NCI-H2029 (cell line): ENCODE measurements around the gene CCR7.

Experiments
- DNase-seq: peaks from one replicate; lab custom pipeline; 2025; lab: John Stamatoyannopoulos, UW

The CCR7 gene

GRCh38 chr17:40516581-40517285 is 48.5 kb downstream of the CCR7 start:
- DNase-seq: no peak

- no peak for DNase-seq
Measured at GRCh38 chr17:40515491-40516041, 49.7 kb downstream of the CCR7 start.

GRCh38 chr17:40515011-40515410 is 50.3 kb downstream of the CCR7 start:
- no peak for DNase-seq

DNA sequence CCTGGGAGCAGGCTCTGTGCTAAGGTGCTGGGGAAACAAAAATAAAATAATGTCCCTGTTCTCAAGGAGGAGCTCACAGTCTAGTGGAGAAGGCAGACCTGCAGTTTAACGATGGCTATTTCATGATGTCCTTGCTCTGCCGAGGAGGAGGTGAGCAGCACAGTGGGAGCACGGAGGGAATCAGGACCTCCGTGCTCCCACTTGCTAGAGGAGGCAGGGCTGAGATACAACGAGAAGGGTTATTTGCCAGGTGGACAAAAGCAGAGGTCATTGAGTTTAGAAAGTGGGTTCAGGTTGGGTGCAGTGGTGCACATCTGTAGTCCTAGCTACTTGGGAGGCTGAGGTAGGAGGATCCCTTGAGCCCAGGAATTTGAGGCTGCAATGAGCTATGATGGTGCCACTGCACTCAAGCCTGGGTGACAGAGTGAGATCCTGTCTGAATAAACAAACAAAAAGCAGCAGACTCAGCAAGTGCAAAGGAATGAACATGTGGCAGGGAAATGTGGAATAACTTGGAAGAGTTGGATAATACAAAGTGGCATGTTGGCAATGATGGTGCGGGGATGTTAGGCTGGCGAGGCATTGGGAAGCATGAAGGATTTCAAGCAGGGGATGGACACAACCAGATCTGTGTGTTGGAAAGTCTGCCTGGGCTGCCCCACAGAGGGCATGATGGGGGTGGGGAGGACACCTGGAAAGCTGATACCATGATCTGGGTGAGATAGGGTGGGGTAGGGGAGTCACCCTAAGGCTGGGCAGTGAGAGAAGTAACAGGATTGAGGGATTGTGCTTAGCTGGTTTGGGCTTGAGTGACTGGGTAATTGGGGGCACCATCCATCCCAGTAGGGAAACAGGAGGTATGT is 51.0 kb downstream of the CCR7 start:
- DNase-seq: no peak

- DNase-seq: no peak
Measured at GRCh38 chr17:40511667-40512220, 53.5 kb downstream of the CCR7 start.

GRCh38 chr17:40511136-40511535 is 54.1 kb downstream of the CCR7 start:
- DNase-seq: no peak

DNA sequence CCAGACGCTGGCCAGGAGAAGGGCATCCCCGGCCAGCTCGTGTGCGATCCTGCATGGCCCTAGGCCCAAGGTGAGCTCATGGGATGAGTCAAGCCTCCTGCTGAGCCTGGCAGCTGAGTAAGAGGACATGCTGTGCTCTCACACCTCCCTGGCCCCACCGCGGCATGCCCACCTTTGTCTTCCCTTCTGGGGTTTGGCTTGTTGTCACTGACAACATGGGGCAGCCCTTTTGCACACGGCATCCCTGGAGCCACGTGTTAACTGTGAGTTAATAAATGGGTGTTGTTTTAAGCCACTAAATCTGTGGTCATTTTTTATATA is 55.0 kb downstream of the CCR7 start:
- DNase-seq: no peak

DNA sequence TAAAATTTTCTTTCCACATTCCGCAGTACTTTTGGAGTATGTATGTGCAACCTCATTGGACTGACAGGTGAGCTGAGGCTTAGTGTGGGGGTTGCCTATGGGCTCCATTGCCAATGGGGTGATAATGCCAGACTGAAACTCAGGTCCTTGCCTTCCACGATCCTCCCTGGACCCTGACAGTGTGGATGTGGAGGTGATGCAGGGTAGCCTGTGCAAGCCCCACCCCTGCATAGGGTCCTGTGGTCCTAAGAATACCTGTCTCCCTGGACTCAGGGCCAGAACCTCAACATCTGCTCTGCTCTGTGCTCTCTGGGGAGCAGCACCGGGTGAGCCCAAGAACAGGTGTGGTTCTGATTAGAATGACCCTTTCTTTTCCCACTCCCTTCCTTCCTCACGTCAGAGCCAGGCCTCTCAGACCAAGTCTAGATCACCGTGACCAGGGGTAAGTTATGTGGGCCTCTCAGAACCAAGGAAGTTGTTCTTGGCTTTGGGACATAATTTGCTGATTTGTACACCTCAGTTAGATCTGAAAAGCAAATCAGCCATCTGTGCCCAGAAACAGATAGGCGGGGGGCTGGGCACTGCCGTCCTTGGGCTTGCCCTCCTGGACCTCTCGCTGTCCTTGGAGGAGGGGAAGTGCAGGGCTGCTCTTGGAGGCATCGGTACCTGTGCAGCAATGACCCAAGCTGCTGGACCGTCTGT is 55.5 kb downstream of the CCR7 start:
- DNase-seq: no peak

DNA sequence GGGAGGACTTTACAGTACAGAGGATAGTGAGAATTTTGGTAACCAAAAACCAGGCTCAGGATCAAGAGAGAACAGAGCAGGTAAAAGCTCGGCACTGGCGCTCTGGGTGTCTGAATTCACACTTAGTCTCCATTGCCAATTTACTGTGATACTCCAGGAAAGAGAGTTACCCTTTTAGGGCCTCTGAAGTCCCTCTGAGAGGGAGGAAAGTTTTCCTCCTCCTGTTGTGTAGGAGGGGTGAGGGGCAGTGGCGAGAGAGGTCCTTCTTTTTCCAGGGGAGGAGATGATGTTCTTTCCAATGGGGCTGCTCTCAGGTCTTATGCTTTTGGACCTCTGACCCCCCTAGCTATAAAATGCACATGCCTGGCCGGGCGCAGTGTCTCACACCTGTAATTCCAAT is 58.5 kb downstream of the CCR7 start:
- no peak for DNase-seq
